Stomach (tissue), 9 donors: ENCODE results near the gene MAB21L4. TPM values are rescaled to one million over a fixed set of nuclear protein-coding genes. Genes with fewer than 3 reads are reported as not detected.

Experiments used
- DNase-seq, 2 donors: peaks; one replicate each; pipeline versions ENCODE4 v3.0.0 to v3.0.0-alpha.2; 2013 to 2019
- H3K27ac ChIP-seq, 5 donors: fragments of 200-600 bp in 4 of 5; sonication (generic) in 4 of 5; one replicate each; pipeline ENCODE4 v1.5.1; 2013 to 2019; ENCODE audit warnings: mild to moderate bottlenecking in 1 of 5, moderate library complexity in 1 of 5
- H3K27me3 ChIP-seq, 3 donors: fragments of 200-600 bp; sonication (generic); one replicate each; pipeline ENCODE4 v1.5.1; 2017 to 2019; ENCODE audit warnings: mixed run types in 1 of 3
- H3K36me3 ChIP-seq, 4 donors: fragments of 200-600 bp; sonication (generic); 1 replicate in 3 of 4; 2 replicates in 1 of 4; pipeline ENCODE4 v1.5.1; 2016 to 2019
- H3K4me1 ChIP-seq, 4 donors: fragments of 200-600 bp; sonication (generic); one replicate each; pipeline ENCODE4 v1.5.1; 2016 to 2019
- H3K4me3 ChIP-seq, 4 donors: fragments of 200-600 bp; sonication (generic) in 3 of 4; one replicate each; pipeline ENCODE4 v1.5.1; 2016 to 2019; ENCODE audit warnings: mild to moderate bottlenecking in 1 of 4
- H3K9me3 ChIP-seq, 4 donors: fragments of 200-600 bp; sonication (generic); one replicate each; pipeline ENCODE4 v1.5.1; 2016 to 2019
- CTCF ChIP-seq, 7 experiments: fragments of 450-650 bp in 4 of 7; fragments of 200-600 bp in 3 of 7; sonication (generic) in 3 of 7; IDR thresholded peaks; one replicate each; pipeline ENCODE4 v1.5.1; 2016 to 2019; ENCODE audit warnings: antibody characterized with exemption in 7 of 7, control low read depth in 2 of 7, mild to moderate bottlenecking in 1 of 7
- EP300 ChIP-seq: sonication (generic); formaldehyde crosslinking; IDR thresholded peaks from one replicate; pipeline ENCODE4 v1.6.1; 2017; ENCODE audit warnings: antibody characterized with exemption
- POLR2A ChIP-seq, 4 donors: fragments of 450-650 bp; IDR thresholded peaks; one replicate each; pipeline ENCODE4 v1.6.1; 2016; ENCODE audit warnings: antibody characterized with exemption in 4 of 4, control low read depth in 2 of 4, mild to moderate bottlenecking in 1 of 4, moderate library complexity in 1 of 4
- POLR2AphosphoS5 ChIP-seq, 3 donors: sonication (generic); formaldehyde crosslinking; IDR thresholded peaks; one replicate each; pipeline ENCODE4 v1.6.1; 2016; ENCODE audit warnings: antibody characterized with exemption in 3 of 3
- WGBS, 5 donors: extraction: QIAGEN DNeasy Blood & Tissue Kit in 3 of 5; methylation state at CpG; one replicate each; pipeline versions ENCODE4 v1.1.5 to v1.1.7; 2013 to 2018; 5-methylcytosine and 5-hydroxymethylcytosine counted together
- intact Hi-C: fragments of 100-400 bp; cut with DNase I; formaldehyde crosslinking; loops from one replicate; pipeline ENCODE4 v1.15.1; 2023; ENCODE audit warnings: low total_unique reads
- polyA plus RNA-seq, 3 donors: library from polyadenylated mRNA; stranded (reverse); fragments of 200-250 nt; gene quantifications; one replicate each; pipeline ENCODE4 v1.2.3, GENCODE V29; 2013
- total RNA-seq, 5 donors: library from RNA; depleted of rRNA; stranded (reverse); fragments of >200 nt; gene quantifications; one replicate each; pipeline versions ENCODE4 v1.1.0 to v1.2.3, GENCODE V29; 2014 to 2016
- donor health status: healthy with polysubstance abuse.
- donor health status: Bipolar disorder and iron deficiency.
- donor health status: healthy.

Gene MAB21L4
- total and polyA plus RNA-seq, 8 donors, result 0.45 to 48.9 (median 5.4) TPM; not detected in 2

DNA sequence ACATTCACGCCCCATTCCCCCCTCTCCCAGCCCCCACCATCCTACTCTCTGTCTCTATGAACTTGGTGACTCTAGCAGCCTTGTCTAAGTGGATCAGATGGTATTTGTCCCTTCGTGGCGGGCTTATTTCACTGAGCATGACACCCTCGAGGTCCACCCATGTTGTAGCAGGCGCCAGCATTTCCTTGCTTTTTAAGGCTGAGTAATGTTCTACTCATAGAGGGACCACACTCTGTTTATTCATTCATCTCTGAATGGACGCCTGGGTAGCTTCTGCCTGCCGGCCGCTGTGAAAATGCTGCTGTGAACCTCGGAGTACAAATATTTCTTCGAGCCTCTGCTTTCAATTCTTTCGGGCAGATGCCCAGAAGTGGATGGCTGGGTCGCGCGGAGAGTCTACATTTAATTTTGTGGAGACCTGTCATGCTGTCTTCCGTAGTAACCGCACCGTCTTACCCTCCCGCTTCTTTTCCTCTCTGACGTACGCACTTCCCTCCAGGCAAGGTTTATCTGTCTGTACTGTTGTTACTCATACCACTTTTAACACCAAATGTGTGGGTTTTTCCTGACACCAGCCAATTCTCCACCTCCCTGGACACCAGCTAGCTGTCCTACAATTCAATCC lies 15.8 kb upstream of the MAB21L4 start:
- 78 to 87% (median 80%) methylated on average over 19 to 20 of the region's 20 CpGs for WGBS, 5 donors
- peaks cover 0 to 70% (median 25%) of the 10 kb centered on the region in 3 donors for H3K27me3 ChIP-seq
- no peak overlapping the region for H3K4me3 ChIP-seq
- H3K27ac ChIP-seq, result no peak overlapping the region
- no peaks in the 10 kb centered on the region for H3K36me3 ChIP-seq
- intact Hi-C loops, result no loop called here
- DNase-seq, result no peak
- TF ChIP-seq EP300 (no peak), CTCF (IDR thresholded peaks at IDR 0.05) (no peak), POLR2A (IDR thresholded peaks at IDR 0.05) (no peak), POLR2AphosphoS5 (IDR thresholded peaks at IDR 0.05) (no peak)
- peaks cover 14 to 45% (median 37%) of the 10 kb centered on the region in 4 donors for H3K4me1 ChIP-seq
- no peaks in the 10 kb centered on the region for H3K9me3 ChIP-seq

DNA sequence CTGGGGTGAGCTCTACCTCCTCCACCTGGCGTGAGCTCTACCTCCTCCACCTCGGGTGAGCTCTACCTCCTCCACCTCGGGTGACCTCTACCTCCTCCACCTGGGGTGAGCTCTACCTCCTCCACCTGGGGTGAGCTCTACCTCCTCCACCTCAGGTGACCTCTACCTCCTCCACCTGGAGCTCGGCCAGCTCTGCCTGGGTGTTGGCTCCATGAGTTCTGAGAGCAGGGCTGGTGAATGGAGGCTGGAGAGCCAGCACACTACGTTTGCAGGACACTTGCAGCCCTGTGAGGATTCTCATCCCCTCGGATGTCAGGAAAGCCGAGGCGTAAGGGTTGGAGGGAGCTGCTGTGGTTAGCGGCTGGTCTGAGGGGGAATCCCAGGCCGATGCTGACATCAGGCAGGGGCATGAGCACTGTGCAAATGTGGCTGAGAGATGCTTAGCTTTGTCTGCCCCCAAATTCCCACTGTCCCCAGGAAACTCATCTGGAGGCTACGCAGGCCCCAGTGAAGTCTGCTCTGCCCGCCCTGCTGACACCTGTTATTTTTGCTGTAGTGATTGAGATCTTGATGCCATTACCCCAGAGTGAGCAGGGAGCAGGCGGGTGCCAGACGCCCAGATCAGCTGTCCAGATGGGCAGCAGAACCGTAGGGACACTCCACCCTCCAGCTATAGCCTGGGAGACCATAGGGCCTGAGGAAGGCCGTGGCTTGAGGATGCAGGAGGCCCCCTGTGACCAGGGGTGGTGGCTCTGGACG lies 13.4 kb upstream of the MAB21L4 start:
- H3K36me3 ChIP-seq, result no peaks in the 10 kb centered on the region
- H3K9me3 ChIP-seq, result no peaks in the 10 kb centered on the region
- no peak overlapping the region for H3K4me3 ChIP-seq
- peaks cover 7 to 29% (median 16%) of the 10 kb centered on the region in 4 donors for H3K4me1 ChIP-seq
- H3K27me3 ChIP-seq, result peaks cover 0 to 62% (median 3%) of the 10 kb centered on the region in 3 donors
- peak in 1 of 2 donors; percentile 73 for DNase-seq
- TF ChIP-seq POLR2A (IDR thresholded peaks at IDR 0.05), result no peak
- no peak for TF ChIP-seq CTCF (IDR thresholded peaks at IDR 0.05)
- TF ChIP-seq POLR2AphosphoS5 (IDR thresholded peaks at IDR 0.05), result no peak
- no peak for TF ChIP-seq EP300
- 52 to 65% (median 59%) methylated on average over 14 to 17 of the region's 17 CpGs for WGBS, 5 donors
- intact Hi-C loops, result no loop called here
- no peak overlapping the region for H3K27ac ChIP-seq

GRCh38 chr2:240906911-240907590 lies 11.1 kb upstream of the MAB21L4 start:
- Histone ChIP-seq H3K27ac (no peak overlapping the region), H3K9me3 (no peaks in the 10 kb centered on the region), H3K36me3 (no peaks in the 10 kb centered on the region), H3K4me3 (no peak overlapping the region), H3K4me1 (peaks cover 0 to 14% (median 3%) of the 10 kb centered on the region in 4 donors), H3K27me3 (peaks cover 0 to 38% (median 0%) of the 10 kb centered on the region in 3 donors)
- intact Hi-C loops, result no loop called here
- TF ChIP-seq CTCF (IDR thresholded peaks at IDR 0.05), result no peak
- no peak for TF ChIP-seq POLR2A (IDR thresholded peaks at IDR 0.05)
- no peak for TF ChIP-seq EP300
- TF ChIP-seq POLR2AphosphoS5 (IDR thresholded peaks at IDR 0.05), result no peak
- no peak for DNase-seq
- WGBS, 5 donors, result 49 to 66% (median 56%) methylated on average over 15 to 22 of the region's 22 CpGs

DNA sequence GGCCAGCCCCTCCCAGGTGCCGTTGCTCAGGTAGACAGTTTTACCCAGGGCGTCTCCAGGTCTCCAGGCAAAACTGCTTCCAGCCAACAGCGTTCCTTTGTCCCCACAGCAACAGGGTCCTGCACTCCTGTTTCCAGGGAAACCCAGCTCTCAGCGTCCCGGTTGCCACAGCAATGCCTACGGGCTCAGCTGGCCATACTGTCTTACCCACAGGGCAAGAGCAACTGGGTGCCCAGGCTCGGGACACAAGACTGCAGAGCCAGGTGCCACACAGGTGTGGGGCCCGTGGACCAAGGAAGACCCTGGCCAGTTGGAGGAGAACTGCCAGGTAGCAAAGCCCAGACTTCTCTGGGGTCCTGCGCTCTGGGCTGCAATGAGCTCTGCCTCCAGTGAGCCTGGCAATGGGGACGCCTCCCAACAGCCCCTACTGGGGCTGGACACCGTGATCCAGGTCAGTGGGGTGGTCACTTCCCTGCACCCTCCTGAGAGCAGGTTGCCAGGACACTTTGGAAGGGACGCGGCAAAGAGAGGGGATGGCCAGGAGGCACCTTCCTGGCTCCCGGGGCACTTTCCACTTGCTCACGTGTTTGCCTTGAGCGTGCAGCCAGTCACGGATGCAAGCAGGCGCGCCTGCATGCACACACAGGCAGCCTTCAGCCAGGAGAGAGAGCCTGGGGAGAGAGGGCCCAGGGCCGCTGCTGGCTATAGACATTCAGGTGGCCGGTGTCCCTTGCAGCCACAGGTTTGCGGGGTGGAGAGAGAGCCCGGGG lies 10.4 kb upstream of the MAB21L4 start, which contains the start of gene CROCC2:
TSS of gene CROCC2 (plus strand) at position 196 of the 770 bp plus-strand sequence. CDS start at position 374, 178 bp downstream.
- no peak within 1 kb of the TSS for H3K4me3 ChIP-seq
- no peak within 1 kb of the TSS for H3K27ac ChIP-seq
- no peaks in the 10 kb centered on the region for H3K9me3 ChIP-seq
- intact Hi-C loops, result no loop called here
- peak in 1 of 2 donors; percentile 80 for DNase-seq
- peaks cover 0 to 35% (median 0%) of the 10 kb centered on the region in 3 donors for H3K27me3 ChIP-seq
- 37 to 56% (median 47%) methylated on average over 16 to 23 of the region's 23 CpGs for WGBS, 5 donors
- TF ChIP-seq CTCF (IDR thresholded peaks at IDR 0.05) (no peak), EP300 (no peak), POLR2AphosphoS5 (IDR thresholded peaks at IDR 0.05) (no peak), POLR2A (IDR thresholded peaks at IDR 0.05) (no peak)
- no peaks in the 10 kb centered on the region for H3K36me3 ChIP-seq
- H3K4me1 ChIP-seq, result peaks cover 0 to 14% (median 3%) of the 10 kb centered on the region in 4 donors
